HepG2 (cell line): Measurements from ENCODE around the gene VSIG10L2.

Source experiments
- ATF4 ChIP-seq, 2 experiments: fragments of 450-650 bp in 1 of 2; sonication (generic) in 1 of 2; formaldehyde crosslinking; IDR thresholded peaks; 2 replicates each; pipeline versions ENCODE4 v1.5.0 to v1.8.0; 2020 to 2022; ENCODE audit warnings: mild to moderate bottlenecking in 1 of 2, missing genetic modification reagents in 1 of 2
- BHLHE40 ChIP-seq: IDR thresholded peaks from 2 replicates; pipeline ENCODE4 v1.6.1; 2011; ENCODE audit warnings: low read length, improper control_type of control experiment
- MAZ ChIP-seq, 2 experiments: sonication (generic) in 1 of 2; formaldehyde crosslinking in 1 of 2; IDR thresholded peaks; 2 replicates each; pipeline versions ENCODE4 v1.5.0 to v1.6.1; 2012 to 2020; ENCODE audit warnings: low read depth in 2 of 2, mild to moderate bottlenecking in 2 of 2, borderline replicate concordance in 1 of 2, improper control_type of control experiment in 1 of 2, low read length in 1 of 2, missing genetic modification reagents in 1 of 2, moderate library complexity in 1 of 2
- POLR2AphosphoS2 ChIP-seq: IDR thresholded peaks from 2 replicates; pipeline ENCODE4 v1.6.1; 2011; ENCODE audit warnings: low read depth, low read length, improper control_type of control experiment
- PREB ChIP-seq: sonication (generic); formaldehyde crosslinking; IDR thresholded peaks from 2 replicates; pipeline ENCODE4 v1.4.0; 2020; ENCODE audit warnings: missing genetic modification reagents
- REPIN1 ChIP-seq: sonication (generic); formaldehyde crosslinking; IDR thresholded peaks from 2 replicates; pipeline ENCODE4 v1.8.0; 2022; ENCODE audit warnings: missing genetic modification reagents, low read depth, mild to moderate bottlenecking, borderline replicate concordance
- TCF12 ChIP-seq, 2 experiments: fragments of 450-650 bp in 1 of 2; sonication (generic) in 1 of 2; formaldehyde crosslinking in 1 of 2; IDR thresholded peaks; 2 replicates each; pipeline versions ENCODE4 v1.6.1 to v1.8.0; 2017 to 2022; ENCODE audit warnings: antibody characterized with exemption in 1 of 2, mild to moderate bottlenecking in 1 of 2, missing genetic modification reagents in 1 of 2, moderate library complexity in 1 of 2
- ZNF766 ChIP-seq: sonication (generic); formaldehyde crosslinking; IDR thresholded peaks from 2 replicates; pipeline ENCODE4 v1.5.0; 2020; ENCODE audit warnings: missing genetic modification reagents, borderline replicate concordance
- ZZZ3 ChIP-seq: sonication (generic); formaldehyde crosslinking; IDR thresholded peaks from 2 replicates; pipeline ENCODE4 v1.4.0; 2020; ENCODE audit warnings: missing genetic modification reagents, mild to moderate bottlenecking, borderline replicate concordance

GRCh38 chr11:125901872-125902271, 44.0 kb upstream of the VSIG10L2 start:
- no peak for TF ChIP-seq REPIN1 (CRISPR knock-in tag)
- TF ChIP-seq PREB, result no peak
- no peak for TF ChIP-seq ATF4 (CRISPR knock-in tag; IDR thresholded peaks at IDR 0.05)
- TF ChIP-seq MAZ (IDR thresholded peaks at IDR 0.05; ENCODE audit: borderline replicate concordance, low read depth, low read length), result no peak
- no peak for TF ChIP-seq MAZ (CRISPR knock-in tag; IDR thresholded peaks at IDR 0.05; ENCODE audit: low read depth)
- no peak for TF ChIP-seq TCF12 (IDR thresholded peaks at IDR 0.05)
- TF ChIP-seq TCF12 (CRISPR knock-in tag; IDR thresholded peaks at IDR 0.05), result no peak
- TF ChIP-seq BHLHE40, result no peak
- no peak for TF ChIP-seq ZZZ3
- TF ChIP-seq ZNF766 (CRISPR knock-in tag), result no peak
- no peak for TF ChIP-seq POLR2AphosphoS2
